GM10266 (cell line): Measurements from ENCODE around the gene EBLN2.

Experiments
- DNase-seq: peaks from one replicate; pipeline ENCODE4 v3.0.0; 2012; ENCODE audit errors: extremely low spot score
- CTCF ChIP-seq: IDR thresholded peaks from 2 replicates; pipeline ENCODE4 v1.5.1; 2012; ENCODE audit warnings: mild to moderate bottlenecking, low read depth; ENCODE audit not compliant: control insufficient read depth, insufficient read depth; ENCODE audit errors: missing control alignments

The EBLN2 gene

GRCh38 chr3:73028803-73029202 is 32.7 kb upstream of the EBLN2 start:
- TF ChIP-seq CTCF = no peak
- DNase-seq = no peak

- no peak for TF ChIP-seq CTCF
- no peak for DNase-seq
Measured at GRCh38 chr3:73029321-73029796, 32.1 kb upstream of the EBLN2 start.

GRCh38 chr3:73030073-73030597 is 31.3 kb upstream of the EBLN2 start:
- no peak for DNase-seq
- no peak for TF ChIP-seq CTCF

- no peak for DNase-seq
- no peak for TF ChIP-seq CTCF
Measured at GRCh38 chr3:73031573-73032103, 29.8 kb upstream of the EBLN2 start.

- no peak for TF ChIP-seq CTCF
- no peak for DNase-seq
Measured at GRCh38 chr3:73036694-73037591, 24.5 kb upstream of the EBLN2 start.

GRCh38 chr3:73041537-73041936 is 19.9 kb upstream of the EBLN2 start:
- TF ChIP-seq CTCF = no peak
- no peak for DNase-seq

- DNase-seq = no peak
- no peak for TF ChIP-seq CTCF
Measured at GRCh38 chr3:73043414-73043813, 18.0 kb upstream of the EBLN2 start.
